Stimulated activated CD4-positive, alpha-beta T cell treated with anti-CD3 and anti-CD28 coated beads, Interleukin-4, amount 100 ng/mL, for 4 hours (primary cell): Measurements from ENCODE around the gene PRDM15.

Experiments
- DNase-seq, 2 experiments: peaks; one replicate each; pipeline ENCODE4 v3.0.0-alpha.2; 2020

PRDM15 gene

DNA sequence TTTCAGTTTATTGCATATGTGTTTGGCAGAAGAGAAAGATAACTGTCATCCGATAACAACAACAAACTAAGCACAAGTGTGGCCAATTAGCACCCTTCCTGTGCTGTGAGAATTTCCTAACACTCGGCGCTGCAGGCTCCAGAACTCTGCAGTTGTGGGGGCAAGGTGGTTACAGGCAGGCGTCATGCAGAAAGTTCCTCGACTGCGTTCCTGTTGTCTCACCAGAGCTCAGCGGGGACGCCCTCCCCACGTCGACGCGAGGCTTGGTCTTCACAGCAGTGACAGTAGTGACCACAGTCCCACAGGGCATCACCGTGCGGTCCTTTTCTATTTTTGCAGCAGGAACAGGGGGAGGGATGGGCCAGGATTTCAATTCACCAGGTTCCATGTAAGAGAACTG, 27.6 kb upstream of the PRDM15 start:
- DNase-seq: no peak

DNA sequence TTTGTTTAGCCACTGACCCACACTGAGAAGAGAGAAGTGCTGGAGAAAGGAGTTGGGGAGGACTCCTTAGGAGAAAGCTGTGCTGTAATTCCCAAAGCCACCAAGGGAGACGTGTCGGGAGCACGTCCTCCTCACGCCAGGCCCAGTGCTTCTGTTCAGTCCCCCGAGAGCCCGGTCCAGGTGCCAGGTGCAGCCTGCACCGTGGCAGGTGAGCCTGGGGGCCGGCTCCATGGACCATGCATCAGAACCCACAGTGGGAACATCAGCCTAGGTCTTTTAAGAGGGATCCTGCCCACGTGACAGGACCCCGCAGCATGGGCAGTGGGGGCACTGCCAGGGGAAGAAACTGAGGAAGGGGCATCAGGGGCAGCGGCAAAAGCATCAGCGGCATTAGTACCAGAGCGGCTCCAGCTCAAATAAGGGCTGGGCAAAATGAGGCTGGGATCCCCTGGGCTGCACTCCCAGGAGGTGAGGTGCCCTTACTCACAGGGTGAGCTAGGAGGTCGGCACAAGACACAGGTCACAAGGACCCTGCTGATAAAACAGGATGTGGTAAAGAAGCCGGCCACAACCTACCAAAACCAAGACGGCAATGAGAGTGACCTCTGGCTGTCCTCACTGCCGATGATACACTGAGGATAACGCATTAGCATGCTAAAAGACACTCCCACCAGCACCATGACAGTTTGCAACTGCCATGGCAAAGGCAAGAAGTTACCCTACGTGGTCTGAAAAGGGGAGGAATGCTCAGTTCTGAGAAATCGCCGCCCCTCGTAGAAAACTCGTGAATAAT, 24.6 kb upstream of the PRDM15 start:
- no peak for DNase-seq

DNA sequence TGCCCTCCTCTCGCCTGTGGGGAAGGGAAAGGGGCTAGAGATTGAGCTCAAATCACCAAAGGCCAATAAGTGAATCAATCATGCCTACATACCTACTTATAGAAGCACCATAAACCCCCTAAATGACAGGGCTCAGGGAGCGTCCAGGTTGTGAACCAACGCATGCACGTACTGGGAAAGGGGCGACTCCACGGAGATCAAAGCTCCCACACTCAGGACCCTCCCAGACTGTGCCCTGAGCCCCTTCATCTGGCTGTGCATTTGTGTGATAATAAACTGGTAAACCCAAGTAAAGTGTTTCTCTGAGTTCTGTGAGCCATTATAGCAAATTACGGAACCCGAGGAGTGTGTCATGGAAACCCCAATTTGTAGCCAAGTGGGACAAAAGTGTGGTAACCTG, 23.8 kb upstream of the PRDM15 start:
- DNase-seq: no peak

DNA sequence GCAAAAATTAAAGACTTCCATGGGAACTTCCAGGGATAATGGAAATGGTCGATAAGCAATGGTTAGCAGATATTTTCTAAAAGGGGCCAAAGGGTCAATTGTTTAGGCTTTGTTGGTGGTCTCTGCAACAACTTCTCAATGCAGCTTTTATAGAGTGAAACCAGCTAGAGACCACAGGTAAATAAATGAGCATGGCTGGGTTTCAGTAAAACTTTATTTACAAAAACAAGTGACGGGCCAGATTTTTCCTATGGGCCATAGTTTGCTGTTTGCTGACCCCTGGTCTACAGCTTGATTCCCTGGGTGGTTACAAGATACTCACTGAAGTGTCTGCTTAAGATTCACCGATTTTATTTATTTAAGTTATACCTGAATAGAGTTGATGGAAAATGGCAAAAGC, 22.6 kb upstream of the PRDM15 start:
- DNase-seq: no peak

DNA sequence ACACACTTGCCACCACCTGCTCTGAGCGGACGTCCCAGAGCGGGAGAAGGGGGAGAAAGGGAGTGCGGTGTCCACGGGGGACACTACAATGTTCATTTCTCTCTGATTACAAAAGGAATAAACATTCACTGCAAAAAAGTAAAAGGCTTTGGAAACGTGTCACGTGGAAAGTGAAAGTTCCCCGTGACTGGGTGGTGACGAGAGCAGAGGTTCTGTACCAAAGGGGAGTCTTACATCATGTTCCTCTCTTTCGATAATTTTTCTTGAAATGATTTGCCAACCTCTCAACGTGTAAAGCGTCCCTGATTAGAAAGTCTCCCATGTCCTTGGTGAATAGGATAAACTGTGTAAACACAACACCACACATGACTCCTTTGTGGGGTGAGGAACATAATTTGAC, 22.0 kb upstream of the PRDM15 start:
- DNase-seq: no peak

DNA sequence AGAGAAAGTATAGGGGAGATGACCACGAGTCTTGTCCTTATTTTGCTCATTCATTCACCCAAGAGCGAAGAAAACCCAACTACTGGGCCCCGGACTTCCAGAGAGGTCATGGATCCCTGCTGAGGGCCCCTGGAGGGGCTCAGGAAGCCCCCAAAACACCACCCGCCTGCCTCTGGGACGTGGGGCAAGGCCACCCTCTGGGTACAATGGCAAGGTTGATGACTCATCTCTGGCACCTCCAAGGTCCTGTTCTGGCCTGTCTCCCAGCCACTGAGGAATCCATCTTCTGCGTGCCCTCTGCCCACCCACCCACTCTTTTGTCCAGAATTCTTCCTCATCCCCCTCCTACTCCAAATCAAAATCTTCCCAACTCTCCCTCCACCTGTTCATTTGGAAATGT, 21.3 kb upstream of the PRDM15 start:
- DNase-seq: no peak

DNA sequence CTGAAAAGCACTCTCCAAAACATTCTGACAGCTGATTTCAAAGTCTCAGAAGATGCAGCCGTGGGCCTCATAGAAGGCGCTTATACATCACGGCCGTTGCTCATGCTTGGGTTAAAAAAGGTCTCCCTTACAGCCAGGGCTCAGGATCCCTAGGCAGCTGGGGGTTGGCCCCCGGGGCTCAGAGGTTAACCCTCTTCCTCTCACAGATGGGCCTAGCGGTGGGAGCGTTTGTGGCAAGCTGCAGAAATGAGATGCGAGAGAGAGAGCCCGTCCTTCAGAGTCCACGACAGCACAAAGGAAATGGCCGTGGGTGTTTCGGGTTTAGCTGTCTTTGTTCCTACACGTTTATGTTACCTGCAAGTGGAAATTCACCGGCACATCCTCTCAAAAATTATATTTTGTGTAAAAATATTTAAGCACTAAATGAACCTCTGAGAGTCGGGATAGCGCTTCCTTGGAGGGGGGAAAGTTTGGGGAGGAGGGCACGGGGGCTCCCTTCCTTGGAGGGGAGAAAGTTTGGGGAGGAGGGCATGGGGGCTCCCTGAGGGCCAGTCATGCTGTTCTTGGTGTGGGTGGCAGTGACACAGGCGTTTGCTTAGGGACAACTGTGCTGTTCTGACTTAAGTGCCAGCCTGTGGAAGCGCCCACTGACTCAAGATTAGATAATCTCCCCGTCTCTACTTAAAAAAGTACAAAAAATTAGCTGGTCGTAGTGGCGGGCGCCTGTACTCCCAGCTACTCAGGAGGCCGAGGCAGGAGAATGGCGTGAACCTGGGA, 20.5 kb upstream of the PRDM15 start:
- peak; percentile 37 to 38 for DNase-seq

DNA sequence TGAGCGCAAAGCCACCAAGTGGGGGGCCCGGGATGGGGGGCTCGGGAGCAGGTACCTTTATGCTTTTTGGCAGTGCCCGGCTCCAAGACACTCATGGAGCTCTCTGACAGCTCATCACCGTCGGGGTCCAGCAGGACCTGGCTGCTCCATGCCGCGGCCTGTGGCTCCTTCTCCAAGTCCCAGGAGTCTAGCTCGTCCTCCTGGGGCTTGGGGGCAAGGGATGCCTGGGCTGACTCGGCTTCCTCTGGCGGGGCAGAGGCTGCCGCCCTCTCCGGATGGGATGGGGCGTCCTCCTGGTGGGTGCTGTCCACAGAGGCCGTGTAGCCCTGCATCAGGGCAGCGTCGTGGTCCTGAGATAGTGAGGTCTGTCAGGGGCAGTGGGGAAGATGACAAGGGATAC, 19.9 kb upstream of the PRDM15 start:
- DNase-seq: no peak

DNA sequence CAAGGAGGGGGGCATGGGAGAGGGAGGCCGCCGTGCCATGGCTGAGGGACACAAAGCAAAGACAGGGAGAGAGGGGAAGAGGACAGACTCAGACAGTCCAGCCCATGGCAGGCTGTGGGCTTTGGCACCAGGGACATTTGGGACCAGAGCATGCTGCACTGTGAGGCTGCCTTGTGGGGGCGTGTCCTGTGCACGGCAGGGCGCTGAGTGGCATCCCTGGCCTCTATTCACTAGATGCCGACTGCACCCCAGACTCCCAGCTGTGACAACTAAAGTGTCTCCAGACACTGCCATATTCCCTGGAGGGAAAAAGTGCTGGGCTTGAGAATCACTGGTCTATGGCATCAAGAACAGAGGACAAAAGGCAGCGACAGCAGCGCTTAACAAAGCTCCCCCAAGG, 18.6 kb upstream of the PRDM15 start:
- DNase-seq: no peak

DNA sequence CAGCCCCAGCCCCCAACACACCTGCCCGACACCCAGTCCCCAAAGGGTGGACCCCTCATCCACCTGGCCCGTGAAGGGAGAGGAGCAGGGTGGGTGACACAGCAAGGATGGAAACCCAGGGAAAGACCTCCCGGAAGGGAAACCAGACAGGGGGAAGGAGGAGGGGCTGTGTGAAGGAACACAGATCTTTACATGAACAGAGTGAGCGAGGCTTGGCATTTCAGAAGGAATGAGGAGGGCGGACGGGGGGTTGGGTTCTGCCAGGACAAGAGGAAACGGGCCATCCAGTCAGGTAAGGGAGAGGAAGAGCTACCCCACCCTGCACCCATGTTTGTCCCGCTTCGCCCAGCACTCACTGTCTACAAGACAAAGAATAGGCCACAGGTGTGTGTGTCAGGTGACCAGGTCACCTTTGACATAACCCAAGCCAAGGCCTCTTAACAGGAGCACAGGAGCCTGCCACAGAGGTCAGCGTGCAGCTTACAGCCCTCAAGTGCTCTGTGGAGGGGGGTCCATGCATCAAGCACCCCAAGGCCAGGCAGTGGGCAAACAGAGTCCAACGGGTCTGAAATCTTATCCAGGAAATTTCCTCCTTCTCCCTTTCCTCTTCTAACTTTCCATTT, 18.0 kb upstream of the PRDM15 start:
- no peak for DNase-seq

DNA sequence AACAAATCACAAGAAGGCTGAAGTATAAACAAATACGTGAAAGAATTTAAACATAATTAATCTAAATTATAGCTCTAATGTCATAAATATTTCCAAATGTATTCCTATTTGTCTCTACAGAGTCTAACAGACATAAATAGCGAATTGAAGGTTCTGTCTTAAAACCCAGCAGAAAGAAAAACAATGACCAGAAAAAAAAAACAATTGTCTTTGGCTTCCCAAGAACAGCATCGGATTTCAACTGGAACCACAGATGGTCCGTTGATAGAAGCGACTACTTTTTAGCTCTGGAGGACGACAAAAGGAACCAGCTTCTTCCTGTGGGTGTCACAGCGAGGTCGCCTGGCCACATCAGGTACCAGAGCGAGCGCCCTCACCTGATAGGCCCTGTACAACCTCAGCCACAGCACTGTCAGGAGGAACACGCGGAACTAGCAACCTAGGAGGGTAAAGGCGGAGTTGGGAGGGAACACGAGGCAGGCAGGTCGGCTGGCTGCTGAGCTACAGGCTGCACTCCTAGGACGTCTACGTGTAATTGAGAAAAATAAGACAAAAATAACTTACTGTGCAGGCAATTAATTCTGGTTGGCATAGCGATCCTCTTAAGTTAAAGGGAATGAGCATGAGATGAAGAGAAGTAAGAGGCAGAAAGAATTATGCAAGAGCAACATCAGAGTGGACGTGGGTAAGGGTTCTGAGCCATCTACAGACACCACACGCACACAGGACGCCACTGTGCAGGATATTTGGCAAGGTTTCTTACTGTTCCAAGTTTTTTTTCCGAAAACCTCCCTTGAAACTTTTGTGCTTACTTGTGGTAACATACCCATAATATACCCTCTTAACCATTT, 16.7 kb upstream of the PRDM15 start:
- peak; percentile 45 to 66 for DNase-seq

DNA sequence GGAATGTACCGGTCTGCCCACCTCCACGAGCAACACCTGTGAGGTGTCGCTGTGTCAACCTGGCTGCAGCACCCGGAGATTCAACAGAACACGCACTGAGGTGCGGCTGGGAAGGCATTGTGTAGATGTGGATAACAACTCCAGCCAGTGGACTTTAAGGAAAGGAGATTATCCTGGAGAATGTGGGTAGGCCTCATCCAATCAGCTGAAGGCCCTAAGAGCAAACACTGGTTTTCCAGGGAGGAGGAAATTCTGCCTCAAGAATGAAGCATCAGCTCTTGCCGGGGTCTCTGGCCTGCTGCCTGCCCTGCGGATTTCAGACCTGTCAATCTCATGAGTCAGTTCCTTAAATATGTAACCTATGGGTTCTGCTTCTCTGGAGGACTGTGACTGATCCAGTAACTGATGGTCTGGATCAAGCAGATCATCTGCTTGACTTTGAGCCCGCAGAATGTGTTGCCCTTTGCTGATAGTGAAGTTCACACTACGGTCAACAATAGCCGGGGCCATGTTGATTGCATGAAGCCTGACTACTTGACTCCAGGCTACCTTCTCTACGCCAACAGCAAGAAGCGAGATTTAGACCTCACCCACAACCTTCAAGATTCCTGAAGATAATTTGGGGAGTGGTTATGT, 15.9 kb upstream of the PRDM15 start:
- no peak for DNase-seq

DNA sequence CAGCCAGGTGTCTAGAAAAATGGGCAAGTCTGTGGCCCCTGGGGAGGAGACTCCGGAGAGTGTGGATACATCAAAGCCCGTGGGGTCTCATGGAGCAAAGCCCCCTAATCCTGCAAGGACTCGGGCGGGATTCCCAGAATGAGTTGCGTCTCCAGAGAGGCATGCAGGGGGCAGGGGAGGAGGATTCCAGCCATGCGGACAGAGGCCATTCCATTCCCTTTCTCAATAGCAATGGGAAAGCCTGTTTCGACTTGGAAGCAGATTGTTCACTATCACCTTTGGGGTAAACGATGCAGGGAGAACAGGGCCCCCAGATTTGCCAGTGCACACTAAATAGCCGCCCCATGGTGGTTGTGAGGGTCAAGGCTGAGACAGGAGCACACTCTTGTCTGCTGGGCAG, 15.4 kb upstream of the PRDM15 start:
- no peak for DNase-seq

DNA sequence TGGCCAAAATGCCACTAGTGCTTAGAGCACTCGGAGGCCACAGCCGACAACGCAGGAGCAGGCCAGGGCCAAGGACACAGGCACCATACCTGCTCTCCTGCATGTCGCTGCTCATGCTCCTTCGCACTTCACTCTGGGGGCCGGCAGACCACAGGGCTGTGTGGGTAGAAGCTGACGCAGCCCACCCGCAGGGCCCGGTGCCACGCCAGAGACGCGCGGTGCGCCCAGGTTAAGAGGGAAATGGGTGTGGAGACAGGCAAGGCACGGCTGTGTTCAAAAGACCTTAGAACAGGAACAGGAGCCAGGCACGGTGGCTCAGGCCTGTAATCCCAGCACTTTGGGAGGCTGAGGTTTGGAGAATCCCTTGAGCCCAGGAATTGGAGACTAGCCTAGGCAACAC, 13.6 kb upstream of the PRDM15 start:
- DNase-seq: no peak

DNA sequence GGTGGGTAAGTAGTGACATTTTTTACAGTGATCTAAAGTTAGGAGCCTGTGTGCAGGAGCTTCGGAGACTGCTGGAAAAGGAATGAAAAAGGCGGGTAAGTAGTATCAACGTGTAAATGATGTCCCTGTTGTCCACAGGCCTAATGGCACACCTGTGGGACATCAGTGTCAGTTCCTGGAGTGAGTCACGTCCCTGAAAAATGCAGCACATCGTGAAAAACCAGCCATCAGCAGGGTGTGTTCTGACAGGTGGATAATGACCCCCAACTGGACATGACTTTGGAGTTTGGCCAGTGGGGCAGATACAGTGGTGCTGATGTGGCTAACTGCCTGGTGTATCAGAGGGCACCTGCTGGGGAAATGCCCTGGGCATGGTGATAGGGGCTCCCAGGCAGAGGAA, 12.0 kb upstream of the PRDM15 start:
- no peak for DNase-seq

DNA sequence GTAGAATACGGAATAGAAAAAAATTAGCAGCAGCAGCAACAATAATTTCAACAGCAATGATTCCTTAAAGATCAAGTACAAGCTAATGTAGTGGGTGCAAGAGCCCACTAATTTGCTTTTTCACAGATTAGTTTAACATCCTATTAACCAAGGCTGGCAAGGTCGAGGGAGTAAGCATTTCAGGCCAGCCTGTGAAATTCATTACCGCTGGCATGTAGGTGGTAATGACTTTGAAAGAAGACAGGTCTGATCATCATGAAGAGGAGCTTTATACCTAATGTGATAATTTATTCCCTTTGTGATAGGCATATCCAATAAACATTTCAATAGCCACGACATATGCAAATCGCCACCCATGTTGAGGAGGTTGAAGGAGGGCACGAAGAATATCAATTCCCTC, 11.2 kb upstream of the PRDM15 start:
- DNase-seq: no peak

DNA sequence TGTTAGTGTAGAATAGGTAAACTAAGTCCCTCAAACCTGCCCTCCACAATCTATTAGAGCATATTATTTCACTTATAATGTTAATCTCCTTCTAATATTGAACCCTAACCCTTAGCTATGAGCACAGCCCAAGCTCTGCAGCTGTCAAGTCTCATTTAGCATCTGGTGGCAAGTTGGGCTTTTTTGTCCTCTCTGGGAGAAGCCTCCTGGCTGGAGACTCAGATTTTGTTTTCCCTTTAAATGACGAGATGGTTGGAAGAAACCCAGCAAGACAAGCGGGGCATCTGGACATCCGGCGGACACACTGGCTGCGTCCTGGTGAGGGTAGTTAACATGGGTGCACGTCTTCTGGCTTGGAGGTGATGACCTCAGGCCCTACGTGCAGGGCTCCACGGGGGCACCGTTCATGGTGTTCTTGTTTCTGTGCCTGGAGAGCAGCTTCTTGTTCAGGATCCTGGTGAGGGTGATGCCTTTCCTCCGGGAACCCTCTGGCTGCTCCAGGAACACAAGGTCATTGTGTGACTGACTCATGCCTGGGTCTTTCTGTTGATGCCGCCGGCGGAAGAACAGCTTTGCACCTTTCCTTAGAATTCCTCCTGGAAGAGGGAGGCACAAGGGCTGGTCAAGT, 9.7 kb upstream of the PRDM15 start:
- no peak for DNase-seq

DNA sequence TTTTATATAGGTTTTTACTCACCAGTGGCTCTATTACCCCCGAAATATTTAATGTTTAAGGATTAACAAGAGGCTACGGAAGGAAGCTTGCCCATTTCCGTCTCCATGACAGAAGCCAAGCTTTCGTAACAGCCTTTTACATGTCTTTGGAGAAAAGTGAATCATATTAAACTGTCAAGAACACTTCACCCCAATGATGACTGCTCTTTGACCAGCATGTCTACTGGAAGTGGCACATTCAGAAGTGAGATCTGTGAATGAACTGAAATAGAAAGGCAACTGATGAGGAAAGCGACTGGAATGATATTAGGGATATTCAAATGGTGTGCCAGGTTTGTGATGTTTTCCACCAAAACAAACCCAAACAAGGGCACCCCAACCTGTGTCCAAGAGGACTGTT, 8.5 kb upstream of the PRDM15 start:
- DNase-seq: no peak

DNA sequence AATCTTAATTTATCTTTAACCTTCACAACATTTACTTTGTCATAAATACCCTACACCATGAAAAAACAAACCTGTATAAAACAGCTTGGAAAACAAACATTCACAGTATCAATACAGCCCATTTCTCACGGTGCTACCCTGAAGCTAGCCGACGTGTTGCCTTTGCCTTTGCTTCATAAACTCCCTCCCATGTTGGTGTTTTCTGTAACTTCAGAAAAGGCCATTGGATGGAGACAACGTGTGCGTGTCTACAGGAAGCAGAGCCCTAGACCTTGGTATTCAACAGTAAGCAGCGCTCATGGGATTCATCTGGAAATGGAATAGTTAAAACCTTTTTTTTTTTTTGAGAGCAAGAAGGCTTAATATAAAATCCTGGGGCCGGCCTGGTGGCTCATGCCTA, 7.2 kb upstream of the PRDM15 start:
- DNase-seq: no peak

DNA sequence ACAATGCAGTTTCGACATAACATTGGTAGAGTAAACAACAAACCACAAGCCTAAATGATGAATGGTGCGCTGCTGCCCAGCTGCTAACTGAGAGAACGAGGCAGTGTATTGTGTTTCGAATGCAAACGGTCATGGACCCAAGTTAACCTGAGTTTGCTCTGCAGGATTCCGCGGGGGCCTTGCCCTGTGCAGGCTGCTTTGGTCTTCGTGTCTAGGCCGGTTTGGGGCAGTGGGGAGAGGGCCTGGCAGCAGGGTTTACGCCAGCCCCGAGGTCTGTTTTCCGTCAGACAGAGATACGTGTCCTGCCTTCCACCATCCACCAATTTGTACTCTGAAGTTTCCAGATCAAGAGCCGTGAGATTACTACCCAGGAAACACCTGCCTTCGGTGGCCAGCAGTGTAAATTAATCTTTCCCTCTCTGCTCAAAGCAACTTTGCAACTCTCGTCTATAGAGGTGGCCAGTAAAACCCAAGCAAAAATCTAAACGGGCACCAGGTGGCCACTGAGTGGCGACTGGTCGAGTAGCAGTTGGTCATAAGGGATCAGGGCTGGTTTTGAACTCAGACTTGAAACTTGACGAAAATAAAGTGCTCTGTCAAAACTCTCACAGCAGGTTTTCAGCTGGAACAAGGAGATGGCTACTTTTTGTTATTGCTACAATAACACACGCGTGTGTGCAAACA, 6.3 kb upstream of the PRDM15 start:
- no peak for DNase-seq

DNA sequence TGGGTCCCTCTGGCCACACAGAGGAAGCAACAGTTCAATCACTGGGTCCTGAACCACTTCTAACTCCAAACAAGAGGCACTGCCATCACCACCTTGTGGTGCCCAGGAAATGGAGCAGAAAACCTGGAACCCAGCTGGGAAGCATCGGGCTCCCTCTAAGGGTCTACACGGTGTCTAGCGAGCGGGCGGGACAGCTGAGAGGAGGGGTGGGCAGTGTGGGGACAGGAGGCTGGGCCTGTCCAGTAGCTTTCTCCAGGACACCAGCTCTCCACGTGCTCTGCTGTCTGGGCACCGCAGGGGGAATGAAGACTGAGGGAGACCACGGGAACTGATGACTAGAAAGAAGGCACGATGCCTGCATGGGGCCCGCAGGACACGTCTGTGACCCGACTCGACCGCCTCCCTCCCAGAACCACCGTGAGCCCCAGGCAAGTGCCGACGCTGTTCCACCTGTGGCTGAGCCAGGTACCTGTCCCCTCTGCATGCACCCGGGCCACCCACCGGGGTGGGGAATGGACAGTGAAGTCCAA, 5.4 kb upstream of the PRDM15 start:
- DNase-seq: no peak
